ENCODE data around the gene CDC14C. TPM values are rescaled to one million over a fixed set of nuclear protein-coding genes. Genes with fewer than 3 reads are reported as not detected.
"Not testable (repeated sequence)": the region's sequence is repeated elsewhere in the genome, so short reads cannot be mapped to it uniquely, and the experiment has no call there.

The CDC14C gene
- total and polyA plus RNA-seq, 3 donors from 2014 or later = 3.8 to 14.2 (median 4.7) TPM

DNA sequence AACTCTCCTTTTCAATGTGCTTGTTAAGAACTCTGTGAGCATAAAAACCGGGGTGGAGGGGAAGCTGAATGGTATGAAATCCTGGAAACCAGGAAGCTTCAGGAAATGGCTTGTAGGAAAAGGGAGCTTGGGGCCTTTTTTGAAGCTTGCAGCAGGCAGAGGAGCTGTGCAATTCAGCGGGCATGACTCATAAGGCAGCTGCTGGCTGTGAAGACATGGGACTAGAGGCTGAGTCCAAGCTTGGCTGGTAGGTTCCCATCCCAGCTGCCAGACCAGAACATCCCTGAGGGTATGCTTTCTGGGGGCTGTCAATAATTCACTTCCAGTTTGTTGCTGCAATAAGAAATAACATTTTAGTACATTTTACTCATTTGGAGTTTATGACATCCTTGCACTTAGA, 36.8 kb upstream of the CDC14C start:
- Histone ChIP-seq H3K9me3 (no peaks in the 10 kb centered on the region), H3K4me3 (no peak overlapping the region), H3K4me1 (no peaks in the 10 kb centered on the region), H3K27me3 (no peaks in the 10 kb centered on the region), H3K27ac (no peak overlapping the region), H3K36me3 (ENCODE audit: low read depth, missing control alignments) (no peaks in the 10 kb centered on the region)
- 58 to 70% methylated on average over 2 of the region's 2 CpGs for WGBS, 2 donors
- intact Hi-C loops (cut with DNase I; ENCODE audit: low total_unique reads) = no loop called here
- no peak for DNase-seq
- TF ChIP-seq POLR2A (IDR thresholded peaks at IDR 0.05) = no peak
- TF ChIP-seq, protein P1, sequence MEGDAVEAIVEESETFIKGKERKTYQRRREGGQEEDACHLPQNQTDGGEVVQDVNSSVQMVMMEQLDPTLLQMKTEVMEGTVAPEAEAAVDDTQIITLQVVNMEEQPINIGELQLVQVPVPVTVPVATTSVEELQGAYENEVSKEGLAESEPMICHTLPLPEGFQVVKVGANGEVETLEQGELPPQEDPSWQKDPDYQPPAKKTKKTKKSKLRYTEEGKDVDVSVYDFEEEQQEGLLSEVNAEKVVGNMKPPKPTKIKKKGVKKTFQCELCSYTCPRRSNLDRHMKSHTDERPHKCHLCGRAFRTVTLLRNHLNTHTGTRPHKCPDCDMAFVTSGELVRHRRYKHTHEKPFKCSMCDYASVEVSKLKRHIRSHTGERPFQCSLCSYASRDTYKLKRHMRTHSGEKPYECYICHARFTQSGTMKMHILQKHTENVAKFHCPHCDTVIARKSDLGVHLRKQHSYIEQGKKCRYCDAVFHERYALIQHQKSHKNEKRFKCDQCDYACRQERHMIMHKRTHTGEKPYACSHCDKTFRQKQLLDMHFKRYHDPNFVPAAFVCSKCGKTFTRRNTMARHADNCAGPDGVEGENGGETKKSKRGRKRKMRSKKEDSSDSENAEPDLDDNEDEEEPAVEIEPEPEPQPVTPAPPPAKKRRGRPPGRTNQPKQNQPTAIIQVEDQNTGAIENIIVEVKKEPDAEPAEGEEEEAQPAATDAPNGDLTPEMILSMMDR (IDR thresholded peaks at IDR 0.05) = no peak

DNA sequence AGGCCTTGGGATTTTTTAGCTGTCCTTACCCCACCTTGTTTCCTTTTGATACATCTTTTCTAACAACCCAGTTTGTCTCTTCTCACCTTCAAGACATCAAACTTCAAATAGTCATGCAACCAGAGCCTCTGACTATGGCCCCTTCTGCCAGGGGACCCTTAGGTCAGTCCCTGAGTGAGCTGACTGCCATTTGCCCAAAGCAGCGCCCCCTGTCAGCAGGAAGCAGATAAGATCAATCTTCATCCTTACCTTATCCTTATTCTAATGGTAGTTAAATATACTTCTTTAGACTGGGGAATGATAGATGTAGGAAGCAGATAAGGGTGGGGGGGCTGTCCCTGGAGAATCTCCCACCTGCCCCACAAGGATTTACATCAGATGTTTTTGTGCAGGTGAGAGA, 29.8 kb upstream of the CDC14C start:
- WGBS, 2 donors = 72 to 88% methylated on average over 1 of the region's 1 CpG
- intact Hi-C loops (cut with DNase I; ENCODE audit: low total_unique reads) = no loop called here
- Histone ChIP-seq H3K4me3 (no peak overlapping the region), H3K27ac (no peak overlapping the region), H3K27me3 (no peaks in the 10 kb centered on the region), H3K4me1 (no peaks in the 10 kb centered on the region), H3K36me3 (ENCODE audit: low read depth, missing control alignments) (no peaks in the 10 kb centered on the region), H3K9me3 (no peaks in the 10 kb centered on the region)
- no peak for DNase-seq
- no peak for TF ChIP-seq POLR2A (IDR thresholded peaks at IDR 0.05)
- TF ChIP-seq, protein P1 (IDR thresholded peaks at IDR 0.05) = no peak

DNA sequence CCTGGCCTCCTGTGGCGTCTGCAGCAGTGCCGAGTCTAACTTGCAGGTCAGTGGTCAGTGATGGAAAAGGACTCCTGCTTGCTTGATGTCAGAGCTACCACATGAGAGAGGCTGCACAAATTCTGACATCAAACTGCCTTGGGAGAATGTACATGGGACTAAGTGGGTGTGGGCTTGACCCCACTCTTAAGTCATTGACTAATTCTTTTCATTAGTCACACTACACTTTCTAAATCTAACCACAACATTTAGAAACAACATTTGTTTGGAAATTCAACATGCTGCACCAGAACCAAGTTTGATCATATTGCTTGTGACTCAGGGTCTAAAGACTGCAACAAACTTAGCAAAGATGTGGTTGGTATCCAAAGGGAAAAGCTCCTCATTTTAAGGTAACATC, 24.4 kb upstream of the CDC14C start:
- H3K36me3 ChIP-seq (ENCODE audit: low read depth, missing control alignments) = no peaks in the 10 kb centered on the region
- no peak for DNase-seq
- no peaks in the 10 kb centered on the region for H3K27me3 ChIP-seq
- H3K27ac ChIP-seq = no peak overlapping the region
- H3K4me3 ChIP-seq = no peak overlapping the region
- intact Hi-C loops (cut with DNase I; ENCODE audit: low total_unique reads) = no loop called here
- H3K9me3 ChIP-seq = no peaks in the 10 kb centered on the region
- 77 to 81% methylated on average over 2 of the region's 2 CpGs for WGBS, 2 donors
- TF ChIP-seq, protein P1 (IDR thresholded peaks at IDR 0.05) = no peak
- TF ChIP-seq POLR2A (IDR thresholded peaks at IDR 0.05) = no peak
- no peaks in the 10 kb centered on the region for H3K4me1 ChIP-seq

DNA sequence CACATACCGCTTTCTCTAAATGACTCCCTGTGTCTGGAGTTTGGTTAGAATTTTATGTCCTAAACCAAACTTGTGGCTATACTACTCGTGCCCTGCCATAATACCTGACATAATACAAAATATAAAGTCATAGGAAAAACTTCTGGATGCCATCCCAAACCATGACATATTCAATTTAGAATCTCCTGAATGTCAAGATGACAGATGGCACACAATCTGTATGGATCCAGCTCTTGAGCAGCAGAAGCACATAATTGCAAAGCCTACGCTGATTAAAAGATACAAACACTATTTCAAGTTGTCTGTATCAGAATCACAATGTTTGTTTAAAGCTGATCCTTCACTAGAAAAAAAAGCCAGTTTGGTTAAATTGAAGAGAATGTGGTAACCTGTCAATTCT, 22.4 kb upstream of the CDC14C start:
- Histone ChIP-seq H3K9me3 (no peaks in the 10 kb centered on the region), H3K27me3 (no peaks in the 10 kb centered on the region), H3K4me3 (no peak overlapping the region), H3K36me3 (ENCODE audit: low read depth, missing control alignments) (no peaks in the 10 kb centered on the region), H3K4me1 (no peaks in the 10 kb centered on the region), H3K27ac (no peak overlapping the region)
- 85 to 86% methylated on average over 3 of the region's 3 CpGs for WGBS, 2 donors
- no peak for TF ChIP-seq POLR2A (IDR thresholded peaks at IDR 0.05)
- DNase-seq = no peak
- intact Hi-C loops (cut with DNase I; ENCODE audit: low total_unique reads) = no loop called here

DNA sequence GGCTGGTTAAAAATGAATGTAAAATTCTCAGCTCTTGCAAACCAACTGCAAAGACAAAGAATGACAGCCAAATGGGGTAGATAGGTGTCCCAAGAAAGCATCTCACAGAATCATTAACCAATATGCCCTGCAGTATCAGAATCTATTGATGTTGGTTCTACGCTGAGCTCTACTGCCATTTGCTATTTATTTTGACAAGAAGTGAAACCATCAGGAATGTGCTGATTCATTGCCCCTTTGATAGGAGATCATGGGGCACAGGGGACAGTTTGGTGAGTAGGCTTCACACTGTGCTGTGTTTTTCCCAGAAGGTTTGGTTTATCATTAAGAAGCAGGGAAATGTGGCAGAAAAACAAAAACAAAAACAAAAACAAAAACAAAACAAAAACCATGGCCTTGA, 19.4 kb upstream of the CDC14C start:
- Histone ChIP-seq H3K36me3 (ENCODE audit: low read depth, missing control alignments) (no peaks in the 10 kb centered on the region), H3K4me1 (no peaks in the 10 kb centered on the region), H3K27me3 (no peaks in the 10 kb centered on the region), H3K9me3 (no peaks in the 10 kb centered on the region), H3K4me3 (no peak overlapping the region), H3K27ac (no peak overlapping the region)
- no peak for TF ChIP-seq POLR2A (IDR thresholded peaks at IDR 0.05)
- TF ChIP-seq, protein P1 (IDR thresholded peaks at IDR 0.05) = no peak
- DNase-seq = no peak
- intact Hi-C loops (cut with DNase I; ENCODE audit: low total_unique reads) = no loop called here
- 56 to 72% methylated on average over 1 of the region's 1 CpG for WGBS, 2 donors

DNA sequence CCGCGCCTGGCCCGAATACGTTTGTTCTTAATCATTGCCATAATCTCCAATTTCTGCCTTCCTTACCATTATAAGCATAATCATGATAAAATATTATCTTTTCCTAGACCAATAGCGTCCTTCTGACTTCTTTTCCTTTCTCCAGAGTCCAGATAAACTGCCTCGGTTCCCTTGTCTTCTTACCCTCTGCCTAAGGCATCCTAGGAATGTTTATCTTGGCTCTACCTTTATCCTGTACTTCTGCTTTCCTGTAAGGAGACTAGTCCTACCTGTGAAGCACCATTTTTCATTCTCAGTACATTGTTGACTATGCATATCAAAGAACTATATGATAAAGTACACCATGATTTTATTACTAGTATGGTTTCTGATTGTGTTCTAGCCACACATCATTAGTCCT, 18.7 kb upstream of the CDC14C start:
- H3K4me3 ChIP-seq; H3K9me3 ChIP-seq; H3K36me3 ChIP-seq (ENCODE audit: low read depth, missing control alignments); H3K27me3 ChIP-seq; H3K27ac ChIP-seq; H3K4me1 ChIP-seq; intact Hi-C loops (cut with DNase I; ENCODE audit: low total_unique reads); DNase-seq: not testable (repeated sequence)
- 71 to 72% methylated on average over 6 of the region's 6 CpGs for WGBS, 2 donors

DNA sequence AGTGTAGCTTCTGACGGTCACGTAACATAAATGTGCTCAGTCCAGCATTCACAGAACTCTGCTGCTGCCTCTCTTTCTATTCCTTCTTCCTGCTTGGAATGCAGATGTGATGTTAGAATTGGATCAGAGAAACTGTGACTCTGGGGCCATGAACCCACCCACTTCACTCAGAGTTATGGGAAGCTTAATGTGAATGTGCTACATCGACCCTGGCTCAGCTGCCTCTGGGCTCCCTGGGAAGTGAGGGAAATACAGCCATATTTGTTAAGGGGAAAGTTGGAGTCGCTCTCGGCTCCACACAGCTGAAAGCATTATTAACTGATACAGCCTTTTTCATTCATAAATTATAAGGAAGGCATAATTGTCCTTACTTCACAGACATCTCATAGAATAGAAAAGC, 14.5 kb upstream of the CDC14C start:
- 62 to 76% methylated on average over 5 of the region's 5 CpGs for WGBS, 2 donors

More for the DNA sequence above, 14.5 kb upstream of the CDC14C start:
- H3K27me3 ChIP-seq; H3K4me3 ChIP-seq; H3K36me3 ChIP-seq (ENCODE audit: low read depth, missing control alignments); H3K4me1 ChIP-seq; DNase-seq; H3K9me3 ChIP-seq; H3K27ac ChIP-seq; intact Hi-C loops (cut with DNase I; ENCODE audit: low total_unique reads): not testable (repeated sequence)

All from testis (tissue), 3 donors.